Spinal cord (tissue), 10 donors: ENCODE measurements around the gene ESPNL. TPM values are rescaled to one million over a fixed set of nuclear protein-coding genes. Genes with fewer than 3 reads are reported as not detected.
A peak's percentile ranks its signal among the peaks of the same experiment; 100 is the strongest.
"Not testable (repeated sequence)": the region's sequence is repeated elsewhere in the genome, so short reads cannot be mapped to it uniquely, and the experiment has no call there.

Source experiments
- DNase-seq, 6 donors: peaks; one replicate each; pipeline versions ENCODE4 v3.0.0 to v3.0.0-alpha.2; 2013 to 2015; ENCODE audit warnings: low spot score in 6 of 6, low read depth in 4 of 6
- H3K27ac ChIP-seq: one replicate; pipeline ENCODE4 v1.5.1; 2013; ENCODE audit warnings: low read depth, low read length, control low read depth
- H3K27me3 ChIP-seq: one replicate; pipeline ENCODE4 v1.6.1; 2013; ENCODE audit warnings: low read length; ENCODE audit not compliant: control insufficient read depth, insufficient read depth
- H3K36me3 ChIP-seq: one replicate; pipeline ENCODE4 v1.6.1; 2013; ENCODE audit warnings: low read length; ENCODE audit not compliant: control insufficient read depth, insufficient read depth
- H3K4me1 ChIP-seq: one replicate; pipeline ENCODE4 v1.6.1; 2013; ENCODE audit warnings: low read length; ENCODE audit not compliant: control insufficient read depth, insufficient read depth
- H3K4me3 ChIP-seq: one replicate; pipeline ENCODE4 v1.5.1; 2013; ENCODE audit warnings: low read depth, low read length, control low read depth
- H3K9me3 ChIP-seq: one replicate; pipeline ENCODE4 v1.6.1; 2013; ENCODE audit warnings: low read length; ENCODE audit not compliant: control insufficient read depth, insufficient read depth
- WGBS: methylation state at CpG from one replicate; pipeline ENCODE4 v1.1.5; 2013; ENCODE audit warnings: missing lambda C conversion rate; ENCODE audit not compliant: insufficient coverage; 5-methylcytosine and 5-hydroxymethylcytosine counted together
- polyA plus RNA-seq, 2 donors: library from polyadenylated mRNA; unstranded; fragments of 120-200 nt; gene quantifications; one replicate each; pipeline ENCODE4 v1.2.1, GENCODE V29; 2013; ENCODE audit not compliant: insufficient read length in 2 of 2
- total RNA-seq, 2 donors: library from RNA; depleted of rRNA in 1 of 2; stranded (reverse); fragments of 120-200 nt in 1 of 2; fragments of >200 nt in 1 of 2; gene quantifications; one replicate each; pipeline versions ENCODE4 v1.2.3 to v1.2.4, GENCODE V29; 2013 to 2014
- donor health status: healthy.

The ESPNL gene
- total and polyA plus RNA-seq, 4 donors: 0.43 to 4.3 (median 0.70) TPM

DNA sequence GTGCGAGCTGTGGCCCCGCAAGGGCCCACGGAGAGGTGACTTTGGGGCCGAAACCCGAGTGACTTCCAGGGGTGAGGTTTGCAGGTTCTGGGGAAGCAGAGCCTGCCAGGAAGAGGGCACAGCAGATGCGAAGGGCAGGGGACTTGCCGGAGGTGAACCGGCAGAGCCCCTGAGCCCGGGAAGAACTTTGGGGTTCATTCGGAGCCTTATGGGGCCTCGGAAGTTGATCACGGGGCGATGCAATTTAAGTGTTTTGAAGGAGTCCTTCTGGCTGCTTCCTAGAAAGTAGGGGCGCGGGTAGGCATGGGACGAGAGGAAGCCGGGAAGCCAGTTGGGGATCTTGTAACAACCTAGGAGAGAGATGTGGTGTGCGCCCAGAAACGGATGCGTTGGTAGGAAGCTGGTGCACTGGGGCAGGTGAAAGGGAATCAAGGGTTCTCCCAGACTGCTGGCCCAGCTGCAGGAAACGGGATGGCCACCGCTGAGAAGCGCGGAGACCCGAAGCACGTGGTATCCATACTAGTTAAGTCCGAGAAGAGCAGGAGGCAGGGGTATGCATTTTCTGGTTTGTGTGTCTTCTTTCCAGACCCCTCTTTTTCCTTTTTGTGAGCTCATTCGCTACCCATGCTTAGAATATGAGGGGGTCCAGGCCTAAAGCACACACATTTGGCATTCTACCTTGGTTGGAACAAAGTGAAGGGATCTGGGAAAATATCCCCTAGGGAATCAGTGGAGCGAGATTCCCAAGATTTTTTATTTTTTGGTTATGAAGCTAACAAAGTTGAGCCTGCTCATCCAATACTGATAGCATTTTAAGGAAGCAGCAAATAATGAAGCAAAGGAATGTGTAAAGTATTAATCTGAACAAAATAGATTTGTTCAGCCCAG is 38.6 kb upstream of the ESPNL start:
- H3K4me3 ChIP-seq: peak overlapping the region; percentile 79
- WGBS: 0% methylated on average over 21 of the region's 29 CpGs
- peak in 5 of 6 donors; percentile 10 to 47 (median 19) for DNase-seq

DNA sequence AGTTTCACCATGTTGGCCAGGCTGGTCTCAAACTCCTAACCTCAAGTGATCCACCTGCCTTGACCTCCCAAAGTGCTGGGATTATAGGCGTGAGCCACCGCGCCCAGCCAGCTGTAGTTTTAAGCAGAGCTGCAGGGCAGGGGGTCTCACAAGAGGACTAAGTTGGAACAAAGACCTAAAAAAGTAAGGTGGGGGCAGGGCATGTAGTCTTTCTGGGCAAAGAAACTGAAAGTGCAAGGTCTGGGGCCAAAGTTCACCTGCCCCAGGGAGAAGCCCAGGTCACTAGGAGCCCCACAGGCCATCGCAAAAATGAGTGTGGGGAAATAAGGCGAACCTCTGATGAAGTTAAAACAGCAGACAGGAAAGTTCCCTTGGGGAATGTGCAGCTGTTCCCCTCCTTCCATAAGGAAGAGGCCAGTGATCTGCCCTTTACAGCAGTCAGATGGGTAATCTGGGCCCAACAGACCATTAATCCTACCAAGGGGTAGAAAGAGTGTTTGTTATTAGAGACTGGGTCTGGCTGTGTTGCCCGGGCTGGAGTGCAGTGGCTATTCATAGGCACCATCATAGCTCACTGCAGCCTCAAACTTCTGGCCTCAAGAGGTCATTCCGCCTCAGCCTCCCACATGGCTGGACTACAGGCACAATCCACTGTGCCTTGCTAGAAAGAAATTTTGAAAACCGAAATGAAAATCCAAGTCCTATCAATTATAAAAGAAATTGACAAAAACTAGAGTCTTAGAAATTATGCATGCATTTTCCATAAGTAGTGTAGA is 36.5 kb upstream of the ESPNL start:
- Histone ChIP-seq H3K4me1 (peaks cover 6% of the 10 kb centered on the region), H3K9me3 (no peaks in the 10 kb centered on the region), H3K36me3 (peaks cover 13% of the 10 kb centered on the region), H3K27me3 (no peaks in the 10 kb centered on the region), H3K27ac (no peak overlapping the region), H3K4me3 (no peak overlapping the region)
- 84% methylated on average over 6 of the region's 8 CpGs for WGBS
- DNase-seq: no peak

More for the DNA sequence above, 38.6 kb upstream of the ESPNL start:
- Histone ChIP-seq H3K4me1 (peaks cover 6% of the 10 kb centered on the region), H3K27me3 (no peaks in the 10 kb centered on the region), H3K27ac (peak overlapping the region; percentile 61), H3K36me3 (peaks cover 6% of the 10 kb centered on the region), H3K9me3 (no peaks in the 10 kb centered on the region)

DNA sequence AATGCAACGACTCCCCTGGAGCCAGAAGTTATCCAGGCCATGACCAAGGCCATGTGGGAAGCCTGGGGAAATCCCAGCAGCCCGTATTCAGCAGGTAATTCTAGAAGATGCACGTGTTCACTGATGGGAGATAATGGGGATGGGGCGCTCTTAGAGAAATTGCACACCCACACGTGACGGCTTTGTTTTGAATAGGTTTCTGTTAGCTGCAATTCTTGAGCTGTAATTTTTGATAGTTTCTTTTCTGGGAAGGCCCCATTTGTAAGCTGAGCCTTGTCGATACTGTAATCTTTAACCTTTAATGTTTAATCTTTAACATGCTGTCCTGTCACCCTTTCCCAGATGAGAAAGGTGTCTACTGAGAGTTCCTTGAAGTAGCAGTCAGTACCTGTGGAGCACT is 35.8 kb upstream of the ESPNL start:
- Histone ChIP-seq H3K27me3 (no peaks in the 10 kb centered on the region), H3K4me1 (peaks cover 6% of the 10 kb centered on the region), H3K9me3 (no peaks in the 10 kb centered on the region), H3K4me3 (no peak overlapping the region), H3K36me3 (peaks cover 15% of the 10 kb centered on the region), H3K27ac (no peak overlapping the region)
- DNase-seq: no peak
- WGBS: 80% methylated on average over 3 of the region's 7 CpGs

DNA sequence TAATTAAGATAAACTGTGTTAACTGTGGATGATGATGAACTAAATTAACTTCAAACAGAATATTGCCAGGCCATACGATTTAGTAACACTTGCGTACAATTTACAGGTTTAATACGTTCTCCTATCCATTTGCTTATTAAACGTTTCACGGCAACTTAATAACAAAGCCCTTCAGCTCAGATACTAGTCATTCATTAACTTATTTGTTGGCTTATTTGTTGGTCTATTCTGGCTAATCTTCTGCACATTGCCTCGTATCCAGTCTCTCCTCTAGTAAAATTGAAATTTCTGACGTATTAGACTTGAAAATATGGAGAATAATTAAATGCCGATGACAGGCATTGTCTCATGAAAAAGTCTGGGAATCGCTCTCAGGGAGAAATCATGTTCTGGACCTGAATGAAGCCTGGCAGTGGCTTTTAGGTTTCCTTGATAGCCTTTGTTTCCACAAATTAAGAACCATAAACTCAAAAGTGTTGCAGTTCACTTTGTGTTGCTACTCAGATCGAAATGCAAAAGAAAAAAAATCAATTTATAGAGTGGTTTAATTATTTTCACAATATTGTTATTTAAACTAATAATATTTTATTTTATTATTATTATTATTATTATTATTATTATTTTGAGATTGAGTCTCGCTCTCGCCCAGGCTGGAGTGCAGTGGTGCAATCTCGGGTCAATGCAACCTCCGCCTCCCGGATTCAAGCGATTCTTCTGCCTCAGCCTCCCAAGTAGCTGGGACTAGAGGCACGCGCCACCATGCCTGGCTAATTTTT is 34.9 kb upstream of the ESPNL start:
- Histone ChIP-seq H3K36me3 (peaks cover 23% of the 10 kb centered on the region), H3K27me3 (no peaks in the 10 kb centered on the region), H3K4me3 (no peak overlapping the region), H3K4me1 (peaks cover 6% of the 10 kb centered on the region), H3K9me3 (no peaks in the 10 kb centered on the region), H3K27ac (no peak overlapping the region)
- WGBS: 100% methylated on average over 6 of the region's 18 CpGs
- no peak for DNase-seq

DNA sequence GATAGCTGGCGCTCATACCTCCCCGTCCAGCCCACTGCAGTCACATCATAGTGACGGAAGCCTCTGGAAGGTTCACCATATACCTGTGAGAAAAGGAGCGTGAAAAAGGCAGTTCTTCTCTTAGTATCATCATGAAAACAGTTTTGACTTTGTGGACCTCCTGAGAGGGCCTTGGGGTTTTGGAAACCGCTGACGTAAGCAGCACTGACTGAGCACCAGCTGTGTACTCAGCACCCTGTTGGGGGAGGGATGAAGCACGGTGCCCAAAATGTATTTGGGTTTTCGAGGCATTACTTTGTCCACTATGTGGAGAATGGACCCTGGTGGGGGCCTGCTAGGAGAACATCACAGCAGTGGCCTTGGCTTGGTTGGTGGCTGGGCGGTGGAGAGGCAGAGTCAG is 33.9 kb upstream of the ESPNL start:
- H3K27ac ChIP-seq: no peak overlapping the region
- H3K4me1 ChIP-seq: peaks cover 5% of the 10 kb centered on the region
- no peaks in the 10 kb centered on the region for H3K9me3 ChIP-seq
- DNase-seq: no peak
- no peaks in the 10 kb centered on the region for H3K27me3 ChIP-seq
- WGBS: 96% methylated on average over 9 of the region's 9 CpGs
- H3K4me3 ChIP-seq: no peak overlapping the region
- H3K36me3 ChIP-seq: peaks cover 29% of the 10 kb centered on the region

DNA sequence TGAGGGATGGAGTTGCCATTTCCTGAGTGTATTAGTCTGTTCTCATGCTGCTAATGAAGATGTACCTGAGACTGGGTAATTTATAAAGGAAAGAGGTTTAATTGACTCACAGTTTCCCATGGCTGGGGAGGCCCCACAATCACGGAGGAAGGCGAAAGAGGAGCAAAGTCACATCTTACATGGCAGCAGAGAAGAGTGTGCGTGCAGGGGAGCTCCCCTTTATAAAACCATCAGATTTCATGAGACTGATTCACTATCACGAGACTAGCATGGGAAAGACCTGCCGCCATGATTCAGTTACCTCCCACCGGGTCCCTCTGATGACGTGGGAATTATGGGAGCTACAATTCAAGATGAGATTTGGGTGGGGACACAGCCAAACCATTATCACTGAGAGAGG is 33.4 kb upstream of the ESPNL start:
- not testable (repeated sequence) for H3K4me3 ChIP-seq, H3K27me3 ChIP-seq
- 100% methylated on average over 2 of the region's 7 CpGs for WGBS

DNA sequence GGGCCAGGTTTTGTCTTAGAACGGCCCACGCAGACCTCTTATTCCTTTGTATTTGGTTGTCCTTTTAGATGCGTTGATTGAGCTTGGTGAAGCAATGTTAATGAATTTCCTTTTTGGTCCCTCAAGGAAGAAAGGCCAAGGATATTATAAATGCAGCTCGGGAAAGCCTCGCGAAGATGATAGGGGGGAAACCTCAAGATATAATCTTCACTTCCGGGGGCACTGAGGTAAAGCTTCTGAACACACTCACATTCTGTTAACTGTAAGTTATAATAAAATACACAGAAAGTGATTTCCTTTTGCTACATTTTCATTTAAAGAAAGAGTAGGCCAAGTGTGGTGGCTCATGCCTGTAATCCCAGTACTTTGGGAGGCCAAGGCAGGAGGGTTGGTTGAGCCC is 32.2 kb upstream of the ESPNL start:
- Histone ChIP-seq H3K27me3 (no peaks in the 10 kb centered on the region), H3K27ac (no peak overlapping the region), H3K4me1 (no peaks in the 10 kb centered on the region), H3K36me3 (peaks cover 32% of the 10 kb centered on the region), H3K9me3 (no peaks in the 10 kb centered on the region), H3K4me3 (no peak overlapping the region)
- WGBS: 89% methylated on average over 3 of the region's 7 CpGs
- DNase-seq: no peak

More for the DNA sequence above, 33.4 kb upstream of the ESPNL start:
- H3K27ac ChIP-seq, H3K4me1 ChIP-seq, H3K9me3 ChIP-seq, DNase-seq: not testable (repeated sequence)
- H3K36me3 ChIP-seq: peaks cover 32% of the 10 kb centered on the region

DNA sequence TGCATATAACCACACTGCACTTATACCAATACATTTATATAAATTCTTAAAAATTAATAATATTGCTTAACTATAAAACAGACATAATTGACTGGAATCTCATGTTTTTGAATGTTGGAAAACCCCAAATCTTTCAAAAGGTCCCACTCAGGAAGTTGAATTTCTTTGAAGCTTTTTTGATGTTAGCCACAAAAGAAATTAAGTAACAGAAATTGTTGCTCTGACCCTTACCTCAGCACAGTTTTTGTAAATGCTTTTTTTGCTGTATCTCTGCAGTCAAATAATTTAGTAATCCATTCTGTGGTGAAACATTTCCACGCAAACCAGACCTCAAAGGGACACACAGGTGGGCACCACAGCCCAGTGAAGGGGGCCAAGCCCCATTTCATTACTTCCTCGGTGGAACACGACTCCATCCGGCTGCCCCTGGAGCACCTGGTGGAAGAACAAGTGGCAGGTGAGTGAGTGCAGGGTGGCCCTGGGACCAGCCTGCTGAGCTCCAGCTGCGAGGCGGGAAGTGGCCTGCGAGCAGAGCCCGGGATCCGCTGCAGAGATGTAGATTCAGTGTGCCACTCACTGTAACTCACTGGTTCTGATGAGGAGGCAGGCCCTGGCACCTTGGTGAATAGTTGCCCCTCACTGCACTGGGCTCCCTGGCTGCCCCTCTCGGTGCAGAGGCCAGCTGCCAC is 31.0 kb upstream of the ESPNL start:
- no peaks in the 10 kb centered on the region for H3K27me3 ChIP-seq
- peaks cover 35% of the 10 kb centered on the region for H3K36me3 ChIP-seq
- H3K4me3 ChIP-seq: no peak overlapping the region
- H3K4me1 ChIP-seq: no peaks in the 10 kb centered on the region
- DNase-seq: no peak
- 96% methylated on average over 10 of the region's 10 CpGs for WGBS
- no peaks in the 10 kb centered on the region for H3K9me3 ChIP-seq
- no peak overlapping the region for H3K27ac ChIP-seq

DNA sequence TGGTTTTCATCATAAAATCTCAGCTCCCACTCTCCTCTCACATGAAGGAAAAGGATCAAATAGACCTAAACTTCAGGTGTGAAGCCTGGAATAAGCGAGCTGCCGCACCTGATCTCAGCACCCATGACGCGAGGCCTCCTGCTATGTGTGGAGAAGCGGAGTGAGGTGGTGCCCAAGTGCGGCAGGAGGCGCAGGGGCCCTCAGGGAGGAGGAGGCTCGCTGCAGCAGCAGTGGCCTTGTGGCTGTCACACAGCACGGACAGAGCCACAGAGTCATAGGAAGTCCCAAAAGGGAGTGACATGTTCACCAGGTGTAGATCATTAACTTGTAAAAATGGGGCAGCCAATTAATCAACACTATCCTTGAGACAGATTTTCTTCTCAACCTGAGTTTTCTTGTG is 30.3 kb upstream of the ESPNL start:
- H3K4me3 ChIP-seq: no peak overlapping the region
- no peak overlapping the region for H3K27ac ChIP-seq
- H3K4me1 ChIP-seq: no peaks in the 10 kb centered on the region
- no peaks in the 10 kb centered on the region for H3K27me3 ChIP-seq
- 99% methylated on average over 9 of the region's 9 CpGs for WGBS
- peaks cover 33% of the 10 kb centered on the region for H3K36me3 ChIP-seq
- no peaks in the 10 kb centered on the region for H3K9me3 ChIP-seq
- no peak for DNase-seq
